Tibial nerve (tissue), 4 donors: Measurements from ENCODE around the gene PRR15L. TPM values are rescaled to one million over a fixed set of nuclear protein-coding genes. Genes with fewer than 3 reads are reported as not detected.
"Not testable (repeated sequence)": the region's sequence is repeated elsewhere in the genome, so short reads cannot be mapped to it uniquely, and the experiment has no call there.

Experiments
- DNase-seq, 2 donors: peaks; one replicate each; pipeline ENCODE4 v3.0.0-alpha.2; 2019; ENCODE audit warnings: low spot score in 2 of 2
- H3K27ac ChIP-seq, 4 donors: fragments of 200-600 bp; sonication (generic) in 3 of 4; one replicate each; pipeline ENCODE4 v1.5.1; 2017 to 2019; ENCODE audit warnings: mild to moderate bottlenecking in 1 of 4
- H3K27me3 ChIP-seq, 2 donors: fragments of 200-600 bp; sonication (generic) in 1 of 2; one replicate each; pipeline versions ENCODE4 v1.5.1 to v1.6.0; 2017 to 2019
- H3K36me3 ChIP-seq, 3 donors: fragments of 200-600 bp; sonication (generic); one replicate each; pipeline ENCODE4 v1.5.1; 2018 to 2019
- H3K4me1 ChIP-seq, 4 donors: fragments of 200-600 bp; sonication (generic) in 3 of 4; one replicate each; pipeline ENCODE4 v1.5.1; 2017 to 2019
- H3K4me3 ChIP-seq, 4 donors: fragments of 200-600 bp; sonication (generic) in 3 of 4; one replicate each; pipeline ENCODE4 v1.5.1; 2017 to 2019; ENCODE audit warnings: mild to moderate bottlenecking in 1 of 4, moderate library complexity in 1 of 4
- H3K9me3 ChIP-seq, 4 donors: fragments of 200-600 bp; sonication (generic) in 3 of 4; one replicate each; pipeline ENCODE4 v1.5.1; 2017 to 2019
- EP300 ChIP-seq, 2 donors: sonication (generic); formaldehyde crosslinking; IDR thresholded peaks; one replicate each; pipeline ENCODE4 v1.6.1; 2017; ENCODE audit warnings: antibody characterized with exemption in 2 of 2, mild to moderate bottlenecking in 1 of 2
- POLR2A ChIP-seq, 2 donors: fragments of 450-650 bp; IDR thresholded peaks; one replicate each; pipeline ENCODE4 v1.6.1; 2017; ENCODE audit warnings: antibody characterized with exemption in 2 of 2, mild to moderate bottlenecking in 2 of 2, moderate library complexity in 2 of 2
- WGBS, 2 donors: methylation state at CpG; one replicate each; pipeline ENCODE4 v1.1.5; 2018; 5-methylcytosine and 5-hydroxymethylcytosine counted together
- total RNA-seq, 4 donors: library from RNA; depleted of rRNA; stranded (reverse); fragments of >200 nt; gene quantifications; one replicate each; pipeline ENCODE4 v1.1.0, GENCODE V29; 2016
- TF ChIP-seq, protein P1 (sequence below), 5 experiments: fragments of 200-600 bp in 3 of 5; fragments of 450-650 bp in 2 of 5; sonication (generic) in 3 of 5; IDR thresholded peaks; one replicate each; pipeline ENCODE4 v1.5.1; 2016 to 2019; ENCODE audit warnings: antibody characterized with exemption in 5 of 5, mild to moderate bottlenecking in 3 of 5, moderate library complexity in 2 of 5

Gene PRR15L
- total RNA-seq, 4 donors from 2014 or later = not detected

GRCh38 chr17:48002916-48003416 is 45.3 kb upstream of the PRR15L start:
- Histone ChIP-seq H3K4me1 (peaks cover 0 to 29% (median 16%) of the 10 kb centered on the region in 4 donors), H3K27me3 (no peaks in the 10 kb centered on the region), H3K27ac (peak overlapping the region; percentile 3 to 94 (median 66)), H3K9me3 (no peaks in the 10 kb centered on the region), H3K4me3 (no peak overlapping the region), H3K36me3 (no peaks in the 10 kb centered on the region)
- TF ChIP-seq EP300 (IDR thresholded peaks at IDR 0.05) (no peak), POLR2A (IDR thresholded peaks at IDR 0.05) (no peak)
- TF ChIP-seq, protein P1, sequence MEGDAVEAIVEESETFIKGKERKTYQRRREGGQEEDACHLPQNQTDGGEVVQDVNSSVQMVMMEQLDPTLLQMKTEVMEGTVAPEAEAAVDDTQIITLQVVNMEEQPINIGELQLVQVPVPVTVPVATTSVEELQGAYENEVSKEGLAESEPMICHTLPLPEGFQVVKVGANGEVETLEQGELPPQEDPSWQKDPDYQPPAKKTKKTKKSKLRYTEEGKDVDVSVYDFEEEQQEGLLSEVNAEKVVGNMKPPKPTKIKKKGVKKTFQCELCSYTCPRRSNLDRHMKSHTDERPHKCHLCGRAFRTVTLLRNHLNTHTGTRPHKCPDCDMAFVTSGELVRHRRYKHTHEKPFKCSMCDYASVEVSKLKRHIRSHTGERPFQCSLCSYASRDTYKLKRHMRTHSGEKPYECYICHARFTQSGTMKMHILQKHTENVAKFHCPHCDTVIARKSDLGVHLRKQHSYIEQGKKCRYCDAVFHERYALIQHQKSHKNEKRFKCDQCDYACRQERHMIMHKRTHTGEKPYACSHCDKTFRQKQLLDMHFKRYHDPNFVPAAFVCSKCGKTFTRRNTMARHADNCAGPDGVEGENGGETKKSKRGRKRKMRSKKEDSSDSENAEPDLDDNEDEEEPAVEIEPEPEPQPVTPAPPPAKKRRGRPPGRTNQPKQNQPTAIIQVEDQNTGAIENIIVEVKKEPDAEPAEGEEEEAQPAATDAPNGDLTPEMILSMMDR (IDR thresholded peaks at IDR 0.05) = no peak
- 43 to 44% methylated on average over 7 of the region's 7 CpGs for WGBS, 2 donors
- DNase-seq = no peak

GRCh38 chr17:48002266-48002915 is 44.7 kb upstream of the PRR15L start:
- H3K4me3 ChIP-seq = peak overlapping the region in 1 of 4 donors; percentile 4
- H3K36me3 ChIP-seq = no peaks in the 10 kb centered on the region
- H3K9me3 ChIP-seq = no peaks in the 10 kb centered on the region
- peak overlapping the region; percentile 3 to 94 (median 66) for H3K27ac ChIP-seq
- no peak for TF ChIP-seq POLR2A (IDR thresholded peaks at IDR 0.05)
- peak in 1 of 2 donors; percentile 83 for TF ChIP-seq EP300 (IDR thresholded peaks at IDR 0.05)
- DNase-seq = no peak
- peaks cover 0 to 29% (median 16%) of the 10 kb centered on the region in 4 donors for H3K4me1 ChIP-seq
- WGBS, 2 donors = 12 to 21% methylated on average over 4 of the region's 4 CpGs
- no peaks in the 10 kb centered on the region for H3K27me3 ChIP-seq

GRCh38 chr17:48001657-48002056 is 44.0 kb upstream of the PRR15L start:
- H3K9me3 ChIP-seq, H3K27me3 ChIP-seq, H3K4me3 ChIP-seq, DNase-seq, H3K36me3 ChIP-seq: not testable (repeated sequence)
- H3K27ac ChIP-seq = peak overlapping the region in 3 of 4 donors; percentile 52 to 94 (median 80)
- 91 to 92% methylated on average over 5 of the region's 5 CpGs for WGBS, 2 donors
- peaks cover 0 to 29% (median 16%) of the 10 kb centered on the region in 4 donors for H3K4me1 ChIP-seq

DNA sequence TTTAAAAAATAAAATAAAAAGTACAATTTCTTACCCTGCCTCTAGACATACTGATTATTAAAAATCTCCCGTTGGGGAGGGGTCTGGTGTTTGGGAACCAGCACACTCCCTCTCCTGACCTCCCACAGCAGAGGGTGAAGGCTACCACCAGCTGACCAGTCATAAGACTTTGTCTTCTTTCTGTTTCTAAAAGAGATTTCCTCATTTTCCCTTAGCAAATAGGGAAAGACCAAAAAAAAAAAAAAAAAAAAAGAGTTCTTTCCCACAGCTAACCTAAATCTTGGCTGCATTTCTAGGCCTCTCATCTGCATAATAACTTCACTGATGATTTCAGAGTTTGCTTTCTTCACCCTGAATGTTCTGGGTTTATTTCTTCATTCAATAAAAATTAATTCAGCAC is 43.5 kb upstream of the PRR15L start:
- Histone ChIP-seq H3K27ac (peak overlapping the region in 1 of 4 donors; percentile 94), H3K27me3 (no peaks in the 10 kb centered on the region), H3K36me3 (no peaks in the 10 kb centered on the region), H3K4me3 (no peak overlapping the region), H3K4me1 (peaks cover 0 to 29% (median 16%) of the 10 kb centered on the region in 4 donors), H3K9me3 (no peaks in the 10 kb centered on the region)
- 41 to 65% methylated on average over 1 of the region's 1 CpG for WGBS, 2 donors
- DNase-seq = no peak
- TF ChIP-seq, protein P1 (IDR thresholded peaks at IDR 0.05) = no peak
- no peak for TF ChIP-seq POLR2A (IDR thresholded peaks at IDR 0.05)
- no peak for TF ChIP-seq EP300 (IDR thresholded peaks at IDR 0.05)

DNA sequence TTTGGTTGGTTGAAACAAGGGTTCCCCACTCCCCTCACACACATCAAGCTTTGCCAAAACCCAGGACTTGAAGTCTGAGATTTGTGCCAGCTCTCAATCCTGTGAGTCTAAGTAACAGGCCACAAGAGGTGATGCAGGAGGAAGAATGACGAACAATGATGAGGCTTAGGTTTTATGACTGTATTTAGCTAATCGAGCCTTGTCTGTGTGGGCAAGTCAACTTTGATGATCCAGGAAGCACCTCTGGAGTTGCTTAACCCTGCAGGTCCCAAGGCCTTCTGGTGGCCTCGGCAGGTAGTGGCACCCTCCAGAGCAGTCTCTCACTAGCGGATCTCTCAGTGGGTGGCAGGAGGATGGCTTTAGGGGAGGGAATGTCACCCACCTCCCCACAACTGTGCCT is 41.9 kb upstream of the PRR15L start:
- DNase-seq = no peak
- H3K27ac ChIP-seq = no peak overlapping the region
- H3K27me3 ChIP-seq = no peaks in the 10 kb centered on the region
- 45 to 50% methylated on average over 4 of the region's 4 CpGs for WGBS, 2 donors
- H3K4me3 ChIP-seq = no peak overlapping the region
- no peaks in the 10 kb centered on the region for H3K9me3 ChIP-seq
- TF ChIP-seq POLR2A (IDR thresholded peaks at IDR 0.05) = no peak
- TF ChIP-seq, protein P1 (IDR thresholded peaks at IDR 0.05) = no peak
- TF ChIP-seq EP300 (IDR thresholded peaks at IDR 0.05) = no peak
- peaks cover 0 to 37% (median 21%) of the 10 kb centered on the region in 4 donors for H3K4me1 ChIP-seq
- no peaks in the 10 kb centered on the region for H3K36me3 ChIP-seq

- WGBS, 2 donors = 86 to 95% methylated on average over 7 of the region's 7 CpGs
- H3K4me1 ChIP-seq = peaks cover 0 to 26% (median 14%) of the 10 kb centered on the region in 4 donors
- DNase-seq = no peak
Measured at GRCh38 chr17:47998044-47998443, 40.4 kb upstream of the PRR15L start.

More at GRCh38 chr17:47998044-47998443, 40.4 kb upstream of the PRR15L start:
- Histone ChIP-seq H3K27ac (no peak overlapping the region), H3K36me3 (no peaks in the 10 kb centered on the region), H3K4me3 (no peak overlapping the region), H3K9me3 (no peaks in the 10 kb centered on the region), H3K27me3 (no peaks in the 10 kb centered on the region)
- TF ChIP-seq POLR2A (IDR thresholded peaks at IDR 0.05) (no peak), EP300 (IDR thresholded peaks at IDR 0.05) (no peak)
- TF ChIP-seq, protein P1 (IDR thresholded peaks at IDR 0.05) = no peak
